Epidermal melanocyte (primary cell): ENCODE results near the gene RASA2.

ENCODE experiments used
- DNase-seq: peaks from one replicate; pipeline ENCODE4 v3.0.0; 2011; ENCODE audit warnings: low spot score; ENCODE audit not compliant: insufficient read length

The RASA2 gene, protein sequence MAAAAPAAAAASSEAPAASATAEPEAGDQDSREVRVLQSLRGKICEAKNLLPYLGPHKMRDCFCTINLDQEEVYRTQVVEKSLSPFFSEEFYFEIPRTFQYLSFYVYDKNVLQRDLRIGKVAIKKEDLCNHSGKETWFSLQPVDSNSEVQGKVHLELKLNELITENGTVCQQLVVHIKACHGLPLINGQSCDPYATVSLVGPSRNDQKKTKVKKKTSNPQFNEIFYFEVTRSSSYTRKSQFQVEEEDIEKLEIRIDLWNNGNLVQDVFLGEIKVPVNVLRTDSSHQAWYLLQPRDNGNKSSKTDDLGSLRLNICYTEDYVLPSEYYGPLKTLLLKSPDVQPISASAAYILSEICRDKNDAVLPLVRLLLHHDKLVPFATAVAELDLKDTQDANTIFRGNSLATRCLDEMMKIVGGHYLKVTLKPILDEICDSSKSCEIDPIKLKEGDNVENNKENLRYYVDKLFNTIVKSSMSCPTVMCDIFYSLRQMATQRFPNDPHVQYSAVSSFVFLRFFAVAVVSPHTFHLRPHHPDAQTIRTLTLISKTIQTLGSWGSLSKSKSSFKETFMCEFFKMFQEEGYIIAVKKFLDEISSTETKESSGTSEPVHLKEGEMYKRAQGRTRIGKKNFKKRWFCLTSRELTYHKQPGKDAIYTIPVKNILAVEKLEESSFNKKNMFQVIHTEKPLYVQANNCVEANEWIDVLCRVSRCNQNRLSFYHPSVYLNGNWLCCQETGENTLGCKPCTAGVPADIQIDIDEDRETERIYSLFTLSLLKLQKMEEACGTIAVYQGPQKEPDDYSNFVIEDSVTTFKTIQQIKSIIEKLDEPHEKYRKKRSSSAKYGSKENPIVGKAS

DNA sequence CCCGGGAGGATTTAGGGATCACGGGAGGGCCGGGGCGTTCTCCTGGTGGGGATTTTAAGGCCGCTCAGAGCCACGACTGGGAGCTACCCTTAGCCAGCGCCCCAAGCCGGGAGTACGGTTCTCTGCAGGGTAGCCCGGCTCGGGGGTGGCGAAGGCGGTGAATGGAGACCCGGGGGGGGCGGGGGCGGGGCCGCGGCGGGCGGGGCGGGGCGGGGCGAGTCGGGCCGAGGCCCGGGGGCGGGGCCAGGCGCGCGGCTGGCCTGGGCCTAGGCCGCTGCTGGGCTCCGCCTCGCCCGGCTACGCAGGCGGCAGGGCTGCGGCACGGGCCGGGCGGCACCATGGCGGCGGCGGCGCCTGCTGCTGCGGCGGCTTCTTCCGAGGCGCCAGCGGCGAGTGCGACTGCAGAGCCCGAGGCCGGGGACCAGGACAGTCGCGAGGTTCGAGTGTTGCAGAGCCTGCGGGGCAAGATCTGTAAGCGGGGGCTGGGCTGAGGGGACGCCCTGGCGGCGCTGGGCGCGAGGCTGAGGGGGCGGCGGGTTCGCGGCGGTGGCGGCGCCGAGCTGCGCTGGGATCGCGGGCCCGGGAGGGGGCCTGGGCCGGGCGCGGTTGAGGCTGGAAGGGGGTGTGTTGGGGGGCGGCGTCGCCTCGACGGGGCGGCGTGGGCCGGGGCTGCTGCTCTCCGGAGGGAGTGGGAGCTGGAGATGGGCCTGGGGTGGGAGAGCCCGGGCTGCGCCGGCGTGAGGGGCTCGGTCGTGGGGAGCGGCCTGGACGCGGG is at the start of gene RASA2:
Gene RASA2, plus strand, starts transcription at position 282 of the 775 bp plus-strand sequence. Its CDS starts 57 bp downstream, at position 339.
- DNase-seq = peak; percentile 54

DNA sequence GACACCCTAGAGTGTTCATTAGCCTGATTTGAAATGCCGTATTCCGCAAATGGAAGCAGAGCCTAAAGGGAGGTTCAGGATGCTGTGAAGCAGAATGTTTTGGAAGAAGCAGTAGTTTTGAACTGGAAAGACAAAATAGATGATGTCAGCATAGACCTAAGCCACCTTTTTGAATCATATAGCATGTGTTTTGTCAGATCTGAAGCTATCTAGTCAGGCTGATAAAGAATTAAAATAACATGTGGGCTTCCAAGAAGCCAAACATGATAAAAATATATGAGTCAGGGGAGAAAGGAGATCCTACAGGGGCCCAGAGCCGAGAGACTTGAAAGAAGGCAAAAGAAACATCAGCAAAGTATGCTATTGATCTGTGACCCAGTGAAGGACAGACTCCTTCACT is 47.2 kb upstream of the RASA2 start:
- DNase-seq = no peak

DNA sequence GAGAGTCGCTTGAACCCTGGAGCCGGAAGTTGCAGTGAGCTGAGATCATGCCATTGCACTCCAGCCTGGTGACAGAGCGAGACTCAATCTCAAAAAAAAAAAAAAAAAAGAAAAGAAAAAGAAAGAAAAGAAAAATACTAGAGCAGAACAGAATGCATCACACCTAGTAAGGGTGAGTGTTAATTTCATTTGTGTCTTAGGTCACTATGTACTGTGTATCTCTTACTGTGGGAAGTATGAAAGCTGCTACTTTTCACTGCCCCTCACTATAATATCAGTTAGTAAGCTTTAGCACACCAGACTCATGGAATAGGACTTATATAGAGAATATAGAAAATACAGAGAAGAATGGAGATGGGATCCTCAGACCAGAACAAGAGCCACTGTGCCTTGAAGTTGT is 45.9 kb upstream of the RASA2 start:
- no peak for DNase-seq

DNA sequence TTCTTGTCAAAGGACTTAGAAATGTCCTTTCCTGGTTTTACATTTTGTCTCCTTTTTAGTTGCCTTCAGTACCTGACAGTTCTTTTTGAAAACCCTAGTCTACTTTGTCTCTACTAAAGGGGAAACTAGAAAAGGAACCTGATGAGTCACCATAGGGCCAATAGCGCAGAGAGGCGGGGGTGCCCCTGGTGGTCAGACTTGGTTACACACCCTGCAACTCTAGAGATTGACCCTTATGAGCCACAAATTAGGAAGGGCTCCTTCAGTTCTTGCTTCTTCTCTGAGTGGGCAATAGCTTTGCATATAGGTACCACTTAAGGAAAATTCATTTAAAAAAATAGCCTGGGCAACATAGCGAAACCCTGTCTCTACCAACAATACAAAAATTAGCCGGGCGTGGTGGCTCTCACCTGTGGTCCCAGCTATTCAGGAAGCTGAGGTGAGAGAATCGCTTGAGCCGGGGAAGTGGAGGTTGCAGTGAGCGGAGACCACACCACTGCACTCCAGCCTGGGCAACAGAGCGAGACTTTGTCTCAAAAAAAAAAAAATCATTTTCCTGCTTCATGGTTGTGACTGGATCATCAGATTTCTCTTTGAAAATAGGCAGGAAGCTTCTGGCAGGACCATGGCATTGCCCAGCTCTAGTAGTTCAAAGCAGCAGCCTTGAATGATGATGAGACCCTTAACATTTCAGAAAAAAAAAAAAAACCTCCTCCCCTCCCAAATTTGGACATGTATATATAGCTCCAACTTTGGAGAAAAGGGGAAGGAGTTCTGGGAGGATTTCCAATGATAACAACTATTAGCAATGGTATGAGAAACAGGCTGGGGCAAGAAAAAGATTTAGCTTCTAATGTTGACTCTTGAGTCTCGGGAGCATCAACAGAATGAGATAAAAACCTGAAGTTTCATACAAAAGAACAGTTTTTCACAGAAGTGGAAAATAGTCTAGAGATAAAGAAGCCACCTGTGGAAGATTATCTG is 45.2 kb upstream of the RASA2 start:
- no peak for DNase-seq

DNA sequence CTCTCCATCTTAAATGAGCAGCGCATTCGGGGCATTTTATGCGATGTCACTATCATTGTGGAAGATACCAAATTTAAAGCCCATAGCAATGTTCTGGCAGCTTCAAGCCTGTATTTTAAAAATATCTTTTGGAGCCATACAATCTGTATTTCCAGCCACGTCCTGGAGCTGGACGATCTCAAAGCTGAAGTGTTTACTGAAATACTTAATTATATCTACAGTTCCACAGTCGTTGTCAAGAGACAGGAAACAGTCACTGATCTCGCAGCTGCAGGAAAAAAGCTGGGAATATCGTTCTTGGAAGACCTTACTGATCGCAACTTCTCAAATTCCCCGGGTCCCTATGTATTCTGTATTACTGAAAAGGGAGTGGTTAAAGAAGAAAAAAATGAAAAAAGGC is 44.4 kb upstream of the RASA2 start:
- no peak for DNase-seq

DNA sequence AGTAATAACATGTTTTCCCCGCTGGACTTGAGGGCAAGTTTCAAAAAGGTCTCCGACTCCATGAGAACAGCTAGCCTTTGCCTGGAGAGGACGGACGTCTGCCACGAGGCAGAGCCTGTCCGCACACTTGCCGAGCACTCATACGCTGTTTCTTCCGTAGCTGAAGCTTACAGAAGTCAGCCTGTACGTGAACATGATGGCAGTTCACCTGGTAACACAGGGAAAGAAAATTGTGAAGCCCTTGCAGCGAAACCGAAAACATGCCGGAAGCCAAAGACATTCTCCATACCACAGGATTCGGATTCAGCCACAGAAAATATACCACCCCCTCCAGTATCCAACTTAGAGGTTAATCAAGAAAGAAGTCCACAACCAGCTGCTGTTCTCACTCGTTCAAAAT is 43.9 kb upstream of the RASA2 start:
- DNase-seq = no peak

DNA sequence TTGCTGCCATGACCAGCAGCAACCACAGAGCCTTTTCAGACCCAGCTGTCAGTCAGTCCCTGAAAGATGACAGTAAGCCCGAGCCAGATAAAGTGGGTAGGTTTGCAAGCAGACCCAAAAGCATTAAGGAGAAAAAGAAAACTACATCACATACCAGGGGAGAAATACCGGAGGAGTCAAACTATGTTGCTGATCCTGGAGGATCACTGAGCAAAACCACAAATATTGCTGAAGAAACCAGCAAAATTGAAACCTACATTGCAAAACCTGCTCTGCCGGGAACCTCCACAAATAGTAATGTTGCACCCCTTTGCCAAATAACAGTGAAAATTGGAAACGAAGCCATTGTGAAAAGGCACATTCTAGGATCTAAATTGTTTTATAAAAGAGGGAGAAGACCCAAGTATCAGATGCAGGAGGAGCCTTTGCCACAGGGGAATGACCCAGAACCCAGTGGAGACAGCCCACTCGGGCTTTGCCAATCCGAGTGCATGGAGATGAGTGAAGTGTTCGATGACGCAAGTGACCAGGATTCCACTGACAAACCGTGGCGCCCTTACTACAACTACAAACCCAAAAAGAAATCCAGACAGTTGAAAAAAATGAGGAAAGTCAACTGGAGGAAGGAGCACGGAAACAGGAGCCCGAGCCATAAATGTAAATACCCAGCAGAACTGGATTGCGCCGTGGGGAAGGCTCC is 42.1 kb upstream of the RASA2 start:
- DNase-seq = no peak

DNA sequence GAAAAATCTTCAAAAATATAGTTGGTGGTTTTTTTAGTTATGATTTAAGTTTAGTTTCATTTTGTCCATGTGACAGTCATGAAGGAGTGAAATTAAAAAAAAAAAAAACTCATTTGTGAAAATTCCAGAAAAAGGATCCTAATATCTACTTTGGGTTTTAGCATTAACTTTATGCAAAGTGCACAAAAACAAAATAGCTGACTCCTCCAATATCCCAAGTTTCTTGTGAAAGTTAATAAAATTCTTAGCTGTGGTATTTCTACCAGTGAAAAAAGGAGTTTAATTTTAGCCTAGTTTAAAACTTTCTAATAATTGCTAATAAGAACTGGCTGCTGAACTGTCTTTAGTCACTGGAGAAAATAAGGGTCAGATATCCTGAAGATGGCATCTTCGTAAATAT is 40.8 kb upstream of the RASA2 start:
- DNase-seq = no peak

DNA sequence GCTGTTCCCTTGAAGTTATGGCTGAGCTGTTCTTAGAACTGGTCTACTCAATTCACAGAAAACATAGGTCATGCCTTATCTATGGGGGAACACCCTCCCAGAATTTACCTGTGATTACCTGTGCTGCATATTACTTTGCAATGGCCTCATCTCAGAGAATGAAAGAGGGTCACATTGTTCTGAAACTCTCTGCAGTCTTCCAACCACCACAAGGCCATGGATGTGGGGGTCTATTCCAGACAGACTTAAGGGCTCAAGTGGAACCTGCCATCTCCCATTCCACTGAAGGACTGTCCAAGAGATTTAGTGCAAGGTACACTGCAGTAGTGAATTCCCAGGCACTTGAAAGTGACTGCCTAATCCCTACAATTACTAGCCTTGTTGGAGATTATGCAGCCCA is 40.1 kb upstream of the RASA2 start:
- no peak for DNase-seq

DNA sequence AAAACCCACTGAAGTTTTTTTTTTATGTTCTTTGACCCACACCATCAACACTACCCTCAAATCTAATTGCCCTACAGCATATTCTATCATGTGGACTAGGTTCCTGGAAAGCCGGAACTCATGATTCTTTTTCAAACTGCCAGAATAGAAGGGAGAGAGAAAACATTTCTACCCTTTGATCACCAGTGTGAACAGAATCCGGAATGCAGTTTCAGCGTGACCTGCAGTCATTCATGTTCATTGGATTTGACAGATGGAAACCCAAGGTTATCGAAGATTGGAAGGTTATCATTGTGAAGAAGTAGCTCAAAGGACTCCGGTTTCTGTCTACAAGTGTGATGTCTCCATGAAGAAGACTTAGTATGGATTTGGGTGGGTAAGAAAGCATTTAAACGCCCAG is 39.4 kb upstream of the RASA2 start:
- DNase-seq = no peak

DNA sequence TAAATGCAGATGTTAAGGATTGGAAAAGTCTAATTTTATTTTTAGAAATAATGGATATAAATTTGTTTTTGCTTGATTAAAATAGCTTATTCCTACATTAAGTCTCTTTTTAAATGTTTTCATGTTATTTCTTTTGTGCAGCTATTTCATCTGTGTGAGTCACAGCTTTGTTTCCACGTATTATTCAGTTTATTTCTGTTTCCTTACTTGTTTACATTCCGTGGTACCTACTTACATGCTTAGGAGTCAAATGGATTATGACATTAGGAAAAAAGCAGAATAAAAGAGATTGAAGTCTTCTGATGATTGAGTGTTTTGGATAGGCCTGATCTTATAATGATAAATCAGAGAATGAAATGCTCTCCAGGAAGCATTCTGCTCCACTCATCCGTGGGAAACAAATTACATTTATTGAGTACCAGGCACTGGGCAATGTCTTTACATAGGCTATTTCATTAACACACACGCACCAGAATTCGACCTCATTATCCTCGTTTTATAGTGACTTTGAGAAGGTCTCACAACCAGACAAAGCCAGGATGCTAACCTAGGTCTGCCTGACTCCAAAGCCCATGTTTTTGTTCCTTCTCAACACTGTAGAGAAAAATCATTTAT is 38.1 kb upstream of the RASA2 start:
- no peak for DNase-seq

DNA sequence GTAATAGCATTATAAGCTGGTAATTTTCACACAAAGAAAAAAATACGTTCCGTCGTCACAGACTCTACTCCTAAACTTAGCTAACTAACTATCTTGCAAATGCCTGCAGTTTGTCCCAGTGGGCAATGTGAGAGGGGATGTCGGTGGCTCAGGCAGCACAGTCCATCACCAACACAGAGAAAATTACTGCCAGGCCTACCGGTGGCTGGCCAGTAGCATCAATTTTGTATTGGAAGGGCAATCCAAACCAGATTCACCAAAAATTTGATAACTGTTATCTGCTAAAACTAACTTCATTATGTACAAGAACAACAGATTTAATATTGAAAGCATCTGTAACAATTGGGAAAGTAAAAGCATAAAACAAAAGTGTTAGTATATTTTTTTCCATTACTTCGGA is 37.4 kb upstream of the RASA2 start:
- DNase-seq = no peak

DNA sequence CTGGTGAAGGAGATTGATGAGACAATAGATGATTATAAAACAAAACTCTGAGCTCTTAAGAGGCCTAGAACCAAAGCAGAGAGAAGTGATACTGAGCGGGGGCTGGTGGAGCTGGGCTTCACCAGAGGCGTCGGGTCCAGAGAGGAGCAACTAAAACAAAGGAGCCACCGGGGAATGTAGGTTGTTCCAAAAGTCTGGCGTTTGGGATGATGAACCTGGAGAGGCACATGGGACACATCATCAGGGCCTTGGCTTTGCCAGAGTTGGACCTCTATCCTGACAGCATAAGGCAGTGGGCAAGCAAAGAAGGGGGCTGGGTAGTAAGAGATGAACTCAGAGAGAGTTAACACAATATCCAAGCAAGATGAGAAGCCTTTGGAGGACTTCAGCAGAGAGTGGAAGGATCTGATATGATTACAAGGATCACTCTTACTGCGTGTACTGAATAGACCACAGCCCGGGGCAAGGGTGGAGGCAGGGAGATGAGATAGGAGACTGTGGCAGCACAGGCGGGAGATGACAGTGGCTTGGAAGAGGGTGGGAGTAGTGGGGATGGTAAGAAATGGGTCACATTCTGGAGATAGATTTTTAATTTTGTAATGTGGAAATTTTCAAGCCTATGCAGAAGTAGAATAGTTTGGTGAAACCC is 36.0 kb upstream of the RASA2 start:
- DNase-seq = no peak

DNA sequence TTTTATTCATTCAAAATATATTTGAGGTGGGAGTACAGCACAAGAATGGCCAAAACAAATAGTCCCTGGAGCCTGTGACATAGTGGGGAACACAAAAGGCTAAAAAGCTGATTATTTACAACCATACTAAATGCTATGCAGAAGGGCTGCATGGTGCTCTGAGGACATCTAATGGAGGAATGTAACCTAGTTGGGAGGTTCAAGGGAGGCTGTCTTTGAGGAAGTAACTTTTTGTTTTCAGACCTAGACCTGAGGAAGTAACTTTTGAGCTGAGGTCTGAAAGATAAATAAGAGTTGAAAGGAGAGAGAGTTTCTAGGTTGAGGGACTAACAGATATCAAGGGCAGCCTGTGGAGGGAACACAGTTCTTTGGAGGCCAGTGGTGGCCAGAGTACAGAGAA is 34.8 kb upstream of the RASA2 start:
- DNase-seq = no peak

DNA sequence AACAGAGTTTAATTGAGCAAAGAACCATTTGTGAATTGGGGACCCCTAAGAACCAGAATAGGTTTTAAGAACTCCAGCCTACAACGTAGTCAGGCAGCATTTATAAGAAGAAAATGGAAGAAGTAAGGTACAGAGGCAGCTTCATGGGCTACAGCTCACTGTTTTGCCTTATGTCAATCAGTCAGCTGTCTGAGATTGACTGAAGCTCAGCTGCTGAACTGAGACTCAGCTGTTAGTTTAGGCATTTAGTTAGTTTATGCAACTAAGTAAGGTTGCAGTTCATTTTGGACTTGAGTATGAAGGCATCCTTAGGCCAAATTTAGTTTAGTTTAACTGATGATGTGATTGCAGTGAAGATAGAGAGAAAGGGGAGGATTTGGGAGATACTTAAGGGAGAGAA is 34.1 kb upstream of the RASA2 start:
- DNase-seq = no peak

DNA sequence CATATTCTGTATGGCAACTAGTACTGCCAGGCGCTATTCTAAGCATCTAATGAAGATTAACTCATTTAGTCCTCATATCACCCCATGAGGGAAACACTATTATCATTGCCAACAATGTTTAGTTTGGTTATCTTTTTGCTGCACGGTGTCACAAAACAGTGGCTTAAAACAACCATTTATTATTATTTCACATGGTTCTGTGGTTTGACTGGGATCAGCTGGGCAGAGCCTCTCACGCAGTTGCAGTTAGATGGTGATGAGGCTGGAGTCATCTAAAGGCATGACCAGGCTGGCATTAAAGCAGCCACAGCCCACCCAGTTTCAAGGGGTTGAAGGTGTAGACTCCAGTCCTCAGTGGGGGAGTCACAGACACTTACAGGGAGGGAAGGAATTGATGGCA is 32.8 kb upstream of the RASA2 start:
- no peak for DNase-seq

DNA sequence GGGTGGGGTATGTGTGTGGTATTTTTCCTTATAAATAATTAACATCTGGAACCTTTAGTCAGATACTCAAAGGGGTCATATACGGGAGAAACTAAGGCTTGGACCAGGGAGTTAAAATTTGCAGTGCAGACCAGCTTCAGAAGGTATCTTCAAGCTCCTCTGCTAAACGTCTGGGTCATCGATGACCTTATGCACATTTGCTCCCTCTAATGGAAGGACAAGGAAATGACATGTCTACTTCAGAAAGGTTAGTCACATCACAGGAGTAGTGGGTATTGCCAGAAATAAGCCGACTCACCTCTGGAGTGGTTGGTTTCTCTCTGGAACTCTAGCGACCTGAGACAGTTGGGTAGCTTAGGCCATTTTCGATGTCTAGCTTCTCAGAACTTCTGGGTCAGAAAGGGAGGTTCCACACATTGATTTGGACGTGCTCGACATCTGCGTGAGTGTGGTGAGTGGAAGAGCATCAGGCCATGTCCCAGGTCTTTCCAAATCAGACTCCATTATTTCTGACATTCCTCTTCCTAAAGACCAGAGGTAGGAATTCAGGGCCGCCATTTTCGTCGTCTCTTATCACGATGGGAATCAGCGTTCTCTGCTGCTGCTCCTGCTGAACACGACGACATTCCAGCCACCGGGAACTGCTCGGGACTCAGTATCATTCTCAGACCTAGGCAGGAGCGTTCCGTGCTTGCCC is 31.8 kb upstream of the RASA2 start:
- peak; percentile 62 for DNase-seq

DNA sequence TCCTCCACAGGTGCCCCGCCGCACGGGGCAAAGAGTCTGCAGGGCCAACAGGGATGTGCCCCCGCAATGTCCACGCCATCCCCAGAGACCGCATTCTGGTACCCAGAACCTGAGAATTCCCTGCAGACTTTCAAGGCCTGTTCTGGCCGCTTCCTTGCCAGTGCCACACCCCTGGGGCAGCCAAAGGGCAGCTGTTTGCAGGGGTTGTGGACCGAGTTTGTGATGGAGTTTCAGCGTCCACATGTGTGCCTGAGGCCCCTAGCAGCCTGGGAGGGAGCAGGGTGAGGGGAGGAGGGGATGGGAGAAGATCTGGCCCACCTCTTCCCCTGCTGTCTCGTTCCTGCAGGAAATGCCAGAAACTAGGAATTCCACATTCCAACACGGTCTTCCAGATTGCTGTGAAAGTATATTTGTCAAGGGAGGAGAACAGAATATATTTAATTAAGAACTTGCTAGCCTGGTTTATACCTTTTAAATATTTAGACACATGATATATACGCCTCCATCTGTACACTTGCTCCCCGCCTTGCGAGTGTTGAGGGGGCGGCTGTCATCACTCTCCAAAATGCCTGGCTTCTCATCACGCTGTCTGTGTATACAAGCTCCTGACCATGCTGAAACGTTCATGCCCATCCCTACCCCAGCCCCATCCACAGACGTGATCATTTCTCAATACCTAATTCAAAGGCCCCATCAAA is 31.1 kb upstream of the RASA2 start:
- DNase-seq = no peak
